ENCODE results near the gene SCAI. TPM values are rescaled to one million over a fixed set of nuclear protein-coding genes. Genes with fewer than 3 reads are reported as not detected.

Gene SCAI
- total RNA-seq, 4 donors from 2014 or later = 6.0 to 19.4 (median 10.1) TPM

DNA sequence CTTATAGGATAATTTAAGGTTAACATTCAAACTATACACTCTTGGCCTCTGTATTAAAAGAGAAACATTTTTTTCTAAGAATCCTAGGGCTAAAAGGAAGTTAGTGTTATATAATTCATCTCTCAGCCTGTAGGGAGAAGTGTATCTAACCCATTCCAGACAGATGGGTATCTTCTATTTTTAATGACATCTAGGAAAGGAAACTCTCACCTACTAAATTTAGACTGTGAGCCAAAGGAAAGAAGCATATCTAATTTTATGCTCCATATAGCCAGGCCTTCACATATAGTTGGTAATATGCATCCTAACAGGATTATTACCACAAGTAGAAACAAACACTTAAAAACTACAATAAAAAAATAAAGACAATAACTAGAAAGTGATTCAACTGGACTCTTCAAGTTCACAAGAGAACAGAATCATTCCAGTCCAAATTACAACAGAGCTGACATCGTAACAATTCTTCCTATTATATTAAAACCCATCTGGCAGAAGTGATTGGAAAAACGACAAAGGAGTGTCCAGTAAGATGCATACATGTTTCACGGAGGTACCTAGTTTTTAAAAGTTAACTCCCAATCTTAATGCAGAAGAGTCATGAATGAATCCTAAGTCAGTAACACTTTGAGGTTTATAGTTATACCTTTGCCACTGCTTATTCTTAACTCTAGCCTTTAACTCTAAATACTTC, 39.4 kb downstream of the SCAI start:
- TF ChIP-seq, protein P1, sequence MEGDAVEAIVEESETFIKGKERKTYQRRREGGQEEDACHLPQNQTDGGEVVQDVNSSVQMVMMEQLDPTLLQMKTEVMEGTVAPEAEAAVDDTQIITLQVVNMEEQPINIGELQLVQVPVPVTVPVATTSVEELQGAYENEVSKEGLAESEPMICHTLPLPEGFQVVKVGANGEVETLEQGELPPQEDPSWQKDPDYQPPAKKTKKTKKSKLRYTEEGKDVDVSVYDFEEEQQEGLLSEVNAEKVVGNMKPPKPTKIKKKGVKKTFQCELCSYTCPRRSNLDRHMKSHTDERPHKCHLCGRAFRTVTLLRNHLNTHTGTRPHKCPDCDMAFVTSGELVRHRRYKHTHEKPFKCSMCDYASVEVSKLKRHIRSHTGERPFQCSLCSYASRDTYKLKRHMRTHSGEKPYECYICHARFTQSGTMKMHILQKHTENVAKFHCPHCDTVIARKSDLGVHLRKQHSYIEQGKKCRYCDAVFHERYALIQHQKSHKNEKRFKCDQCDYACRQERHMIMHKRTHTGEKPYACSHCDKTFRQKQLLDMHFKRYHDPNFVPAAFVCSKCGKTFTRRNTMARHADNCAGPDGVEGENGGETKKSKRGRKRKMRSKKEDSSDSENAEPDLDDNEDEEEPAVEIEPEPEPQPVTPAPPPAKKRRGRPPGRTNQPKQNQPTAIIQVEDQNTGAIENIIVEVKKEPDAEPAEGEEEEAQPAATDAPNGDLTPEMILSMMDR (IDR thresholded peaks at IDR 0.05; ENCODE audit: low read depth) = no peak

DNA sequence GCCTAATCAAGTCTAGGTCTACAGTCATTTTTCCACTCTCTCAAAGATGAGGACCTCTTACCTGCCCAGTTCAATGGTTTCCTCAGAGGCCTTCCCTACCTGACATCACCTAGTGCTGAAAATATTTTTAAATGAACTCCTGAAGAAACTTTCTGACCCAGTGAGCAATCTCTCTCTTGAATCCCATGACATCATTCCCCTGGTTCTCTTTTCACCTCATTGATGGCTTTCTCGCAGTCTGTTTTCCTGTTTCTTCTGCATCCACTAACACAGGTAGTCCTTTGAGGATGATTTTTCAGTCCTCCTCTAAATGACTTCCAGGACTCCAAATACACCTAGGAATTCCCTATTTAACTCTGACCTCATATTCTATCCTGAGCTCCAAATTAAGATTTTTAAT, 40.3 kb downstream of the SCAI start:
- TF ChIP-seq, protein P1 (IDR thresholded peaks at IDR 0.05; ENCODE audit: low read depth) = no peak

DNA sequence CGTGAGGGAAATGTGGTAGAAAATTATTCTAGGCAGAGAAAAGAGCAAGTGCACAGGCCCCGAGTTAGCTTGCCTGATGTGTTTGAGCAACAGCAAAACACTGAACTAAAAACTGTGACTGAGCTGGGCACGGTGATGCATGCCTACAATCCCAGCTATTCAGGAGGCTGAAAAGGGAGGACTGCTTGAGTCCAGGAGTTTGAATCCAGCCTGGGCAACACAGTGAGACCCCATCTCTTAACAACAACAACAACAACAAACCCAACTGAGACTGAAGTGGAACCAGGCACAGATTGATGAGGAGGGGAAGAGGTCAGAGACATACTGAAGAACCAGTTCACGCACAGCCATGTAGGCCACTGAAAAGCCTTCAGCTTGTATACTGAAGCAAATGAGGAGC, 42.5 kb downstream of the SCAI start:
- TF ChIP-seq, protein P1 (IDR thresholded peaks at IDR 0.05; ENCODE audit: low read depth) = no peak

DNA sequence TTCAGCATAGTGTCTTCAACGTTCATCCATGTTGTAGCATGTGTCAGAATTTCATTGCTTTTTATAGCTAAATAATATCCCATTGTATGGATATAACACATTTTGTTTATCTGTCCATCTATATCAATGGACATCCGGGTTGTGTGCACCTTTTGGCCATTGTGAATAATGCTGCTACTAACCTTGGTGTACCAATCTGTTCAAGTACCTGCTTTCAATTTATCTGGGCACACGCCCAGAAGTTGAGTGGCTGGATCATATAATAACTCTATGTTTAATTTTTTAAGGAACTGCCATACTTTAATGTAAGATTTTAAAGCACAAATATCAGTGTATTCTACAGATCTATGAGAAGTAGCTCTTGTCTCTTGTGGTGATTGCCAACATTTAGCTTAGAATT, 43.5 kb downstream of the SCAI start:
- TF ChIP-seq, protein P1 (IDR thresholded peaks at IDR 0.05; ENCODE audit: low read depth) = no peak

DNA sequence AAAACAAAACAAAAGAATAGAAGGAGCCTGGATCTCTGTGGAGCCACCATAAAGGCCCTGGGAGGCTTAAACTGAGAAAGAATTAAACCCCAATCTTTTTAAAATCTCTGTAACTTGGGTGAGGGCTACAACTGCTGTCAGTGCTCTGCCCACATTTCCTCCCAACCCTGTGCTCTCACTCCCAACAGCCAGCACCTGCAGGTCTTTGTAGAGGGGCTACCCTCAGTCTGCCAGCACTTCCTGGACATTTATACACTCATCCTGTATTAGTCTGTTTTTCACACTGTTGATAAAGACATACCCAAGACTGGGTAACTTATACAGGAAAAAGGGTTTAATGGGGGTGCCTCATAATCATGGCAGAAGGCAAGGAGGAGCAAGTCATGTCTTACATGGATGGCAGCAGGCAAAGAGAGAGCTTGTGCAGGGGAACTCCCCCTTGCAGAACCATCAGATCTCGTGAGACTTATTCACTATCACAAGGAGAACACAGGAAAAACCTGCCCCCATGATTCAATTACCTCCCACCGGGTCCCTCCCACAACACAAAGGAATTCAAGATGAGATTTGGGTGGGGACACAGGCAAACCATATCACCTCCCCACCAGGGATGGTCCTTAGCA, 47.4 kb downstream of the SCAI start:
- TF ChIP-seq, protein P1 (IDR thresholded peaks at IDR 0.05; ENCODE audit: low read depth) = no peak

DNA sequence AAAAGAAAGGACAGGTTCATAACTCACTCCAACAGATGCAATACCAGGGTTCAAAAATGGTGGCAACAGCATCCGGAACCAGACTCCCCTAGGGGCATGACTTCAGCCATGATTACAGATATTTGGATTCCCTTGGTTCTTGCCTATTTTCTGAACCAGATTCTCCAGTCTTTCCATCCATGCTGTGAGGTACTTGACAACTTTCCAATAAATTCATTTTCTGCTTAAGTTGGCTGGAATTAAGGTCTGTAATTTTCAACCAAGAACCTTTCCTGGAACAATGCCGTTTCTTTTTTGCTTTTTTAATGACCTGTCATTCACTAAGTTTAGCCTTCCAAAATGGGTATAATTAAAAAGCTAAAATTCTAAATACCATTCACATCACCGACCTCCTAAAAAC, 52.2 kb downstream of the SCAI start:
- TF ChIP-seq, protein P1 (IDR thresholded peaks at IDR 0.05; ENCODE audit: low read depth) = no peak

DNA sequence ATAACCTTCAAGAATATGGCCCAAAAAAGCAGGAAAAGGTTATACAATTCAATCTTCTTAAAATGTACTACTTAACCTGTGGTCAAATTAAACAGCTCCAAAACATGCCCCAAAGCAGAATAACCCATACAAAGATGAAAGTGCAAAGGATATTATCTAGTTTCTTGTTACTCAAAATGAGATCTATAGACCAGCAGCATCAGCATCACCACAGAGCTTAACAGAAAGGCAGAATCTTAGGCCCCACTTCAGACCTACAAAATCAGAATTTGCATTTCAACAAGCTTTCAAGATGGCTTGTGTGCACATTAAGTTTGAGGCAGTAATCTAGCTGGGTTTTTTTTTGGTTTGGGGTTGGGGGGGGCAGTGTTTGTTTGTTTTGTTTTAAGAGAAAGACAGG, 54.0 kb downstream of the SCAI start:
- TF ChIP-seq, protein P1 (IDR thresholded peaks at IDR 0.05; ENCODE audit: low read depth) = no peak
